Ovary (tissue), 10 donors: ENCODE data around the gene STOML2. TPM values are rescaled to one million over a fixed set of nuclear protein-coding genes. Genes with fewer than 3 reads are reported as not detected.
"Not testable (repeated sequence)": the region's sequence is repeated elsewhere in the genome, so short reads cannot be mapped to it uniquely, and the experiment has no call there.

ENCODE experiments used
- DNase-seq, 5 donors: peaks; one replicate each; pipeline ENCODE4 v3.0.0-alpha.2; 2019 to 2020
- H3K27ac ChIP-seq, 2 donors: fragments of 200-600 bp; one replicate each; pipeline versions ENCODE4 v1.5.1 to v1.8.0; 2019 to 2022
- H3K27me3 ChIP-seq: fragments of 200-600 bp; one replicate; pipeline ENCODE4 v1.8.0; 2022
- H3K36me3 ChIP-seq: fragments of 200-600 bp; sonication (generic); one replicate; pipeline ENCODE4 v1.5.1; 2019
- H3K4me1 ChIP-seq: one replicate; pipeline ENCODE4 v1.8.1; 2013; ENCODE audit warnings: mild to moderate bottlenecking, moderate library complexity; ENCODE audit not compliant: insufficient read depth
- H3K4me3 ChIP-seq: fragments of 200-600 bp; sonication (generic); one replicate; pipeline ENCODE4 v1.5.1; 2017
- H3K9me3 ChIP-seq, 2 donors: fragments of 200-600 bp in 1 of 2; sonication (generic) in 1 of 2; one replicate each; pipeline versions ENCODE4 v1.5.1 to v1.8.1; 2013 to 2019; ENCODE audit warnings: mild to moderate bottlenecking in 1 of 2, moderate library complexity in 1 of 2
- EP300 ChIP-seq: sonication (generic); formaldehyde crosslinking; IDR thresholded peaks from one replicate; pipeline ENCODE4 v1.6.1; 2017; ENCODE audit warnings: antibody characterized with exemption
- POLR2A ChIP-seq: fragments of 450-650 bp; IDR thresholded peaks from one replicate; pipeline ENCODE4 v1.6.1; 2017; ENCODE audit warnings: antibody characterized with exemption, mild to moderate bottlenecking, moderate library complexity
- WGBS, 3 donors: extraction: QIAGEN DNeasy Blood & Tissue Kit in 1 of 3; methylation state at CpG; one replicate each; pipeline versions ENCODE4 v1.1.5 to v1.1.7; 2013 to 2017; 5-methylcytosine and 5-hydroxymethylcytosine counted together
- intact Hi-C, 4 donors: fragments of 100-400 bp; cut with DNase I; formaldehyde crosslinking; loops; one replicate each; pipeline versions ENCODE4 v1.11.0 to v1.15.1; 2022 to 2023
- long read RNA-seq, 3 donors: library from polyadenylated mRNA in 2 of 3; unstranded in 2 of 3; transcript quantifications; one replicate each; pipeline ENCODE4 v2.0.0 and lab custom pipeline, GENCODE V29; 2021 to 2026
- polyA plus RNA-seq, 2 donors: library from polyadenylated mRNA; stranded (reverse); fragments of 200-250 nt in 1 of 2; fragments of 350-450 nt in 1 of 2; fragmentation: Illumina TruSeq in 1 of 2; extraction: RNeasy Lipid Tissue Mini Kit (QIAGEN cat#74804) in 1 of 2; gene quantifications; one replicate each; pipeline ENCODE4 v1.2.3, GENCODE V29; 2013 to 2014
- total RNA-seq, 7 donors: library from RNA; depleted of rRNA in 2 of 7; stranded (reverse); fragments of >200 nt in 2 of 7; fragmentation: NEBNext Ultra II Directional in 3 of 7; extraction: Animal tissue kit (Norgen Biotek cat#: 25700) in 3 of 7; gene quantifications; one replicate each; pipeline versions ENCODE4 v1.1.0 to v1.2.4, GENCODE V29; 2016 to 2023
- TF ChIP-seq, protein P1 (sequence below), 3 donors: fragments of 450-650 bp in 2 of 3; fragments of 200-600 bp in 1 of 3; IDR thresholded peaks; one replicate each; pipeline versions ENCODE4 v1.5.1 to v1.8.0; 2016 to 2022; ENCODE audit warnings: antibody characterized with exemption in 3 of 3, mild to moderate bottlenecking in 1 of 3
- donor health status: DM: no; HTN: no; CAD: no; lungs with moderate emphysema.
- donor health status: DM: no; HTN: no; CAD: no.
- donor health status: Bipolar disorder and iron deficiency.
- donor health status: DM: yes; HTN: yes; CAD: no.
- donor health status: DM: no; HTN: no; CAD: no.
- donor health status: DM: yes; HTN: yes; CAD: no.

The STOML2 gene, protein sequence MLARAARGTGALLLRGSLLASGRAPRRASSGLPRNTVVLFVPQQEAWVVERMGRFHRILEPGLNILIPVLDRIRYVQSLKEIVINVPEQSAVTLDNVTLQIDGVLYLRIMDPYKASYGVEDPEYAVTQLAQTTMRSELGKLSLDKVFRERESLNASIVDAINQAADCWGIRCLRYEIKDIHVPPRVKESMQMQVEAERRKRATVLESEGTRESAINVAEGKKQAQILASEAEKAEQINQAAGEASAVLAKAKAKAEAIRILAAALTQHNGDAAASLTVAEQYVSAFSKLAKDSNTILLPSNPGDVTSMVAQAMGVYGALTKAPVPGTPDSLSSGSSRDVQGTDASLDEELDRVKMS
- total RNA-seq: 10 to 100 TPM; 70.8 to 97.7 (median 84.1) TPM
- polyA plus RNA-seq: 10 to 100 TPM; 70.1 to 81.5 TPM
- long read RNA-seq, donor 1, transcript STOML2-201 (10 exons, 1,278 nt): major isoform, 413 of 491 reads
- long read RNA-seq, donor 1, partial matches to known transcripts: 59 of 491 reads
- long read RNA-seq, donor 1, other reads (novel, unspliced or antisense): 17 of 491 reads
- long read RNA-seq, donor 2, transcript STOML2-201 (10 exons, 1,278 nt): major isoform, 59 of 124 reads
- long read RNA-seq, donor 2, partial matches to known transcripts: 60 of 124 reads
- long read RNA-seq, donor 2, other reads (novel, unspliced or antisense): 0 of 124 reads
- long read RNA-seq, donor 3, transcript STOML2-201 (10 exons, 1,278 nt): major isoform, 137 of 162 reads
- long read RNA-seq, donor 3, partial matches to known transcripts: 8 of 162 reads
- long read RNA-seq, donor 3, other reads (novel, unspliced or antisense): 17 of 162 reads

DNA sequence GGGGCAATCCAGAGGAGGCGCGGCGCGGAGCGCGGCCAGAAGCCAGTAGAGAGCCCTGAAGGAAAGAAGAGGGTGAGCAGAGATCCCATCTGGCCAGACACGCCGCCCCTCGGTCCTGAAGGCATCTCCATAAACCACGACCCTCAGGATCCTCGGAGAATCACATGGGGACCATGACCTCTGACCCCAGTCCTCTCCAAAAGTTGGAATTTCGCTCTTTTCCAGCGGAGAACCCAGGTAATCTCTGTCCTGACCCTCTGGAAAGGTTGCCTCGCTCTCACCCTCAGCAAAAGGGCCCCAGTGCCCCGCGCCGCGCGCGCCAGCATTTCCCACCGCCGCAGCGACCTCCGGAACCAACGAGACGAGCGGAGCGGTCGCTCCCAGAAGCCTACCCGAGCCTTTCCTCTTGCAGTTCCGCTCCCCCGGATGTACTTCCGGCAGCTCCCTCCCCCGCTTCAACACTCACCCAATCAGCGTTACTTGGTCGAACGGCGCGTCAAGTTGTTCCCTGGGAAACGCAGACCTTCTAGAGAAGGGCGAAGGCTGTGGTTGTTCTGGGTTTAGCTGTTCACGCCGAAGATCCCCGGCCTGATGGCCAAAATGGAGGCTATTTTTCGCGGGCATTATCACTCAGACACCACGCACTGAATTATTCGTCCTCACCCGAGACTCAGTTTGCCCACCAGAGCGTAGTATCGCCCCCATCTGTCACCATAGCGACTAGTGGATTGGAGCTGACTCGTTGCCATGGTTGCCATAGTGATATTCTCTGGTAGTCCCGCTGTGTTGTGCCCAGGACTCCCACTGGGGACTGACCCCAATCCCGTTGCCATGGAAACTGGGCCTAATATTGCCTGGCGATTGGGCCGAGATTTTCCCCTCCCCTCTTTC lies at the start of gene STOML2:
Gene STOML2, minus strand, starts transcription at position 363 of the 891 bp plus-strand sequence. Its CDS starts 37 bp downstream, at position 326.
- TF ChIP-seq EP300 (no peak), POLR2A (peak; percentile 76)
- Histone ChIP-seq H3K4me1 (peaks cover 12% of the 10 kb centered on the region), H3K27ac (peak within 1 kb of the TSS; percentile 62 to 64), H3K36me3 (no peaks in the 10 kb centered on the region), H3K9me3 (no peaks in the 10 kb centered on the region), H3K4me3 (peak within 1 kb of the TSS; percentile 59), H3K27me3 (no peaks in the 10 kb centered on the region)
- DNase-seq: peak; percentile 92 to 96 (median 93)
- WGBS, 3 donors: 0 to 1% (median 1%) methylated on average over 57 of the region's 57 CpGs
- intact Hi-C loops: no loop called here

DNA sequence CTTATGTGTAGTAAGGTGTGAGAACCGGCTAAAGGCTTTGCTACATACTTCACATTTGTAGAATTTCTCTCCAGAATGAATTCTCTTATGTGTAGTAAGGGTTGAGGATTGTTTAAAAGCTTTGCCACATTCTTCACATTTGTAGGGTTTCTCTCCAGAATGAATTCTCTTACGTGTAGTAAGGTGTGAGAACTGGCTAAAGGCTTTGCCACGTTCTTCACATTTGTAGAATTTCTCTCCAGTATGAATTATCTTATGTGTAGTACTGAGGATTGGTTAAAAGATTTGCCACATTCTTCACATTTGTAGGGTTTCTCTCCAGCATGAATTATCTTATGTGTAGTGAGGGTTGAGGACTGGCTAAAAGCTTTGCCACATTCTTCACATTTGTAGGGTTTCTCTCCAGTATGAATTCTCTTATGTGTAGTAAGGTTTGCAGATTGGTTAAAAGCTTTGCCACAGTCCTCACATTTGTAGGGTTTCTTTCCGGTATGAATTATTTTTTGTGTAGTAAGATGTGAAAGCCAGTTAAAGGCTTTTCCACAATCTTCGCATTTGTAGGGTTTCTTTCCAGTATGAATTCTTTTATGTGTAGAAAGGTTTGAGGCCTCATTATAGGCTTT lies 45.1 kb upstream of the STOML2 start:
- WGBS, 3 donors: 70 to 82% (median 74%) methylated on average over 5 of the region's 5 CpGs
- H3K36me3 ChIP-seq, H3K4me1 ChIP-seq, H3K9me3 ChIP-seq, H3K27me3 ChIP-seq, intact Hi-C loops, H3K4me3 ChIP-seq, H3K27ac ChIP-seq, DNase-seq: not testable (repeated sequence)

DNA sequence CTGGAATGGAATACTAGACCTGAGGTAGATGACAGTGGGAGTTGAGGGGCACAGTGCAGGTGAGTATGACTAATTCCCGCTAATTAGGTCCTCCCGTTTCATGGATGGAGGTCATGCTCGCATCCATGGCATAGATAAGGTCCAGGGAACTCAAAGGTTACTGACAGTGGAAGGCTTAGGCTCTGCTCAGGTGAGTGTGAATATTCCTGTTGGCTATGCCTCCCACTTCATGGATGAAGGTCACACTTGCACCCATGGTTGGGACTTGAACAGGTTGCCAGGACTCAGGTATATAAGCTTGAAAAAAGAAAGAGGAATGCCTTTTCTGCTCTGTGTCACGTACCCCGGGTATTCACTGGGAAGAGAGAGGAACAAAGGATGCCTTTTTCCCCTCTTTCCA lies 39.1 kb upstream of the STOML2 start:
- no peak overlapping the region for H3K27ac ChIP-seq
- WGBS, 3 donors: 87 to 88% (median 88%) methylated on average over 5 of the region's 5 CpGs
- TF ChIP-seq, protein P1, sequence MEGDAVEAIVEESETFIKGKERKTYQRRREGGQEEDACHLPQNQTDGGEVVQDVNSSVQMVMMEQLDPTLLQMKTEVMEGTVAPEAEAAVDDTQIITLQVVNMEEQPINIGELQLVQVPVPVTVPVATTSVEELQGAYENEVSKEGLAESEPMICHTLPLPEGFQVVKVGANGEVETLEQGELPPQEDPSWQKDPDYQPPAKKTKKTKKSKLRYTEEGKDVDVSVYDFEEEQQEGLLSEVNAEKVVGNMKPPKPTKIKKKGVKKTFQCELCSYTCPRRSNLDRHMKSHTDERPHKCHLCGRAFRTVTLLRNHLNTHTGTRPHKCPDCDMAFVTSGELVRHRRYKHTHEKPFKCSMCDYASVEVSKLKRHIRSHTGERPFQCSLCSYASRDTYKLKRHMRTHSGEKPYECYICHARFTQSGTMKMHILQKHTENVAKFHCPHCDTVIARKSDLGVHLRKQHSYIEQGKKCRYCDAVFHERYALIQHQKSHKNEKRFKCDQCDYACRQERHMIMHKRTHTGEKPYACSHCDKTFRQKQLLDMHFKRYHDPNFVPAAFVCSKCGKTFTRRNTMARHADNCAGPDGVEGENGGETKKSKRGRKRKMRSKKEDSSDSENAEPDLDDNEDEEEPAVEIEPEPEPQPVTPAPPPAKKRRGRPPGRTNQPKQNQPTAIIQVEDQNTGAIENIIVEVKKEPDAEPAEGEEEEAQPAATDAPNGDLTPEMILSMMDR (IDR thresholded peaks at IDR 0.05): no peak
- TF ChIP-seq EP300 (no peak), POLR2A (no peak)
- H3K4me3 ChIP-seq: no peak overlapping the region
- no peak for DNase-seq
- no peaks in the 10 kb centered on the region for H3K4me1 ChIP-seq
- no peaks in the 10 kb centered on the region for H3K27me3 ChIP-seq
- H3K9me3 ChIP-seq: peaks cover 0 to 11% of the 10 kb centered on the region in 2 donors
- intact Hi-C loops: no loop called here
- H3K36me3 ChIP-seq: no peaks in the 10 kb centered on the region

DNA sequence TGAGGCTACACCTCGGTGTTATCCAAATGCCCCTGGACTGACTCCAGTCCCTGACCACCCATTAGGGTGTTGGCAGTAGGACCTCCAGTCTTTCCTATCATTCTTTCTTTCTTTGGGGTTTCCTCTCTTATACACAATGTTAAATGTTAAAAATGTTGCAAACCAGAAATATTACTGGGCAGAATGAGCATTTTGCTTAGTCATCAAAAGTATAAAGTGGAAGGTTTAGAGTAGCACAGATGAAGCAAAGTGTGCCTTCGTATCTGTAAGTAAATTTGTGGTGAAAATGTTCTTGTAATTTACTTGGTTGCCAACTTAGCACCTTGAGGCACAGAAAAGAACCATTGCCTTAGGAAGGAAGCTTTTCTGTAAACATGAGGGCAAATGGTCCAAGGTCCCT lies 37.2 kb upstream of the STOML2 start:
- Histone ChIP-seq H3K27me3 (no peaks in the 10 kb centered on the region), H3K36me3 (no peaks in the 10 kb centered on the region), H3K9me3 (peaks cover 0 to 11% of the 10 kb centered on the region in 2 donors), H3K4me3 (no peak overlapping the region), H3K27ac (no peak overlapping the region), H3K4me1 (no peaks in the 10 kb centered on the region)
- 79 to 84% (median 81%) methylated on average over 2 of the region's 2 CpGs for WGBS, 3 donors
- TF ChIP-seq POLR2A: no peak
- TF ChIP-seq, protein P1 (IDR thresholded peaks at IDR 0.05): no peak
- TF ChIP-seq EP300: no peak
- DNase-seq: no peak
- intact Hi-C loops: no loop called here

DNA sequence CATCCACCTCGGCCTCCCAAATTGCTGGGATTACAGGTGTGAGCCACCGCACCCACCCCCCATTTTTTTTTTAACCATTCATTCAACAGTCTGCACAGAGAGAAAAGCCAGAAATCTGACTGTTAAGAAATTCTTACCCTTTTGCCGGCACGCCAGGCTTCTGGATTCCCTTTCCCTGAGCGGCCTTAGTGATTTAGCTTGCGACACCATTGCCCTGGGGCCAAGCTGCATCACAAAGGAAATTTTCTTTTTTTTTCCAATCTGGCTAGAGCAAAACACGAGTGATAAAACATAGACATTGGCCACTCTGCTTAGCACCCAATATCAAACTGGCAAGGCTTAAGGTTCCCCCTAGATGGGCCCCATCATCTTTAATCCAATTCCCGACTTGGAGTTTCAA lies 33.9 kb upstream of the STOML2 start:
- no peak for DNase-seq
- no peak for TF ChIP-seq POLR2A
- no peak for TF ChIP-seq EP300
- TF ChIP-seq, protein P1 (IDR thresholded peaks at IDR 0.05): no peak
- Histone ChIP-seq H3K36me3 (no peaks in the 10 kb centered on the region), H3K9me3 (no peaks in the 10 kb centered on the region), H3K4me1 (no peaks in the 10 kb centered on the region), H3K27me3 (no peaks in the 10 kb centered on the region), H3K27ac (no peak overlapping the region), H3K4me3 (no peak overlapping the region)
- 70 to 75% (median 72%) methylated on average over 8 of the region's 8 CpGs for WGBS, 3 donors
- intact Hi-C loops: no loop called here
